Urinary bladder (tissue), 4 donors: ENCODE results near the gene RAB6A. TPM values are rescaled to one million over a fixed set of nuclear protein-coding genes. Genes with fewer than 3 reads are reported as not detected.

Experiments used
- DNase-seq: peaks from one replicate; pipeline ENCODE4 v3.0.0-alpha.2; 2015; ENCODE audit errors: extremely low spot score
- H3K27ac ChIP-seq: one replicate; pipeline ENCODE4 v1.5.1; 2013; ENCODE audit warnings: low read depth, mild to moderate bottlenecking, moderate library complexity
- H3K36me3 ChIP-seq: one replicate; pipeline ENCODE4 v1.6.1; 2013; ENCODE audit warnings: mild to moderate bottlenecking, moderate library complexity; ENCODE audit not compliant: insufficient read depth
- H3K4me1 ChIP-seq: one replicate; pipeline ENCODE4 v1.6.1; 2013; ENCODE audit warnings: mild to moderate bottlenecking, moderate library complexity; ENCODE audit not compliant: insufficient read depth
- H3K4me3 ChIP-seq: one replicate; pipeline ENCODE4 v1.5.1; 2013; ENCODE audit warnings: low read depth, low read length
- WGBS: extraction: QIAGEN DNeasy Blood & Tissue Kit; methylation state at CpG from one replicate; pipeline ENCODE4 v1.1.7; 2013; 5-methylcytosine and 5-hydroxymethylcytosine counted together
- polyA plus RNA-seq: library from polyadenylated mRNA; stranded (reverse); fragments of 200-250 nt; gene quantifications from one replicate; pipeline ENCODE4 v1.2.3, GENCODE V29; 2013
- total RNA-seq: library from RNA; depleted of rRNA; stranded (reverse); fragments of >200 nt; gene quantifications from one replicate; pipeline ENCODE4 v1.2.3, GENCODE V29; 2014
- donor health status: healthy with polysubstance abuse.
- donor health status: healthy.

The RAB6A gene
- total and polyA plus RNA-seq, 2 donors = 96.0 to 106 TPM

DNA sequence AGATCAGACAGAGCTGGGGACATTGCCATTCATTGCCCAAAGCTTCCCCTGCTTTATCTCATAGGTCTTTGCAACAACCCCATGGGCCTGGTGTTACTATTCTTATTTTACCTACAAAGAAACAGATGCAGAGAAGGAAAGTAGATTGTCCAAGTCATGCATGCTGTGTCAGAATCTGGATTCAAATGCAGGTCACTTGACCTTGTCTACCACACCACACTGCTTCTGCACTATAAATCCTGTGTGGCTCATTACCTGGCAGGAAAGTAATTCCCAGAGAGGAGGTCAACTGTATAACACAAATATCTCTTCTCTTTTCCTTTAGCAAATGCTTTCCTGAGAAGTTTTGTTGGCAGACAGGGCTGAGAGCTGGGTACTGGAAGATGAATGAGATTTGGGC is 96.0 kb downstream of the RAB6A start:
- no peaks in the 10 kb centered on the region for H3K36me3 ChIP-seq
- no peak for DNase-seq
- H3K4me1 ChIP-seq = no peaks in the 10 kb centered on the region
- no peak overlapping the region for H3K27ac ChIP-seq
- H3K4me3 ChIP-seq = no peak overlapping the region

DNA sequence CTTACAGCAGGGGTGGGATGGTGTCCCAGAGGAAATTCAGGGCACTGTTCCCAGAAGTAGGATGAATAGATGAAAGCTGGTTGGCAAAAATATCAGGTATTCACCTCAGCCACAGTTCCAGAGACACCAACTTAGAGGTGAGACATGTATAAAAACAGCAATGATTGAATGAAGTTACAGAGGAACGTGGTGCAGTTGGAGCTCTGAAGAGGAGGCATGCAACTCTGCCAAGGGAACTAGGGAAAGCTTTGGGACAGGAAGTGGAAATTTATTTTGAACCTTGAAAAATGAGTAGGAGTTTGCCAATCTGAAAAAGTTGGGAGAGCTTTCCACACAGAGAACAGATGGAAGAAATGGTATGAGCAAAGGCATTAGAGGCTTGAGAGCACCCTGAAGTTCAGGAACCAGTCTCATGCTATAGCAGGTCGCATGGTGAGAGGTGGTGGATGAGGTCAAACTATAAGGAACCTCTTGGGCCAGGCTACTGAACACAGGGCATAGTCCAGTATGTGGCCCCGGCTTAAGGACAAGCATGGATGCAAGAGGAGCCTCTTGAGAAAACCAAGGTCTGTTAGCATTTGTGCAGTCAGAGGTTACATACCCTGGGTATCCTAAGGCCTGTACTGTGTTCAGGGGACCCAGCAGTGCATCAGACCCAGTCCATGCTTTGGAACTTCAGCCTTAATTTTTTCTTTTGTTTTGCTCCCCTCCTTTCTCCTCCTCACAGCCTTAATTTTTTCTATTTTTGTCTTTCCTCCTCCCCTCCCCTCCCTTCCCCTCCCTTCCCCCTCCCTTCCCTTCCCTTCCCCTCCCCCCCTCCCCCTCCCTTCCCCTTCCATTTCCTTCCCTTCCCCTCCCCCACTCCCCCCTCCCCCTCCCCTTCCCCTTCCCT is 97.0 kb downstream of the RAB6A start:
- no peaks in the 10 kb centered on the region for H3K36me3 ChIP-seq
- DNase-seq = no peak
- 78% methylated on average over 3 of the region's 3 CpGs for WGBS
- no peak overlapping the region for H3K4me3 ChIP-seq
- H3K27ac ChIP-seq = no peak overlapping the region
- no peaks in the 10 kb centered on the region for H3K4me1 ChIP-seq

GRCh38 chr11:73662445-73663157 is 98.3 kb downstream of the RAB6A start:
- 92% methylated on average over 3 of the region's 3 CpGs for WGBS
- DNase-seq = no peak
- no peak overlapping the region for H3K4me3 ChIP-seq
- H3K4me1 ChIP-seq = no peaks in the 10 kb centered on the region
- no peak overlapping the region for H3K27ac ChIP-seq
- H3K36me3 ChIP-seq = no peaks in the 10 kb centered on the region

- Histone ChIP-seq H3K4me3 (no peak overlapping the region), H3K36me3 (no peaks in the 10 kb centered on the region), H3K27ac (no peak overlapping the region), H3K4me1 (no peaks in the 10 kb centered on the region)
- 4% methylated on average over 40 of the region's 40 CpGs for WGBS
- DNase-seq = peak; percentile 72
Observed at GRCh38 chr11:73661035-73661628, 99.7 kb downstream of the RAB6A start.

DNA sequence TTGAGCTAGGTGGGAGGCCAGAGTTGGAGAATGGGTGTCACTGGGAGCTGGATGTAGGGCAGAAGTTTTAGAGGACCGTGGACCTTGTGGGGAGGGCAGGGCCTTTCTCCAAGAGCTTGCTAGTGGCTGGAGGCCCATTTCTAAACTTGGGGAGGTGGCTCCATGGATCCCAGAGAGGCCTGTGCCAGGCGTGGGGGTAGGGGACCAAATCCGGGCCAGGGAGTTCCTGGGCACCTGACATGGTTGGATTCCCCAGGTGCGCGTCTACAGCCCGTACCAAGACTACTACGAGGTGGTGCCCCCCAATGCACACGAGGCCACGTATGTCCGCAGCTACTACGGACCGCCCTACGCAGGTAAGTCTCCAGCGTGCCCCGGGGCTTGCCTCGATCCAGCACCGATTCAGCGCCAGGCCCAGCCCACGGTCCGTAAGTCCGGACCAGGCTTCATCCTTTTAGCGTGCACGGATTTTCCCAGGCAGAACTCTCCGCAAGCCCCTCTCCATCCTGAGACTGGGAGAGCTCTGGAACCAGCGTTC is 100.3 kb downstream of the RAB6A start:
- H3K4me3 ChIP-seq = no peak overlapping the region
- H3K36me3 ChIP-seq = no peaks in the 10 kb centered on the region
- WGBS = 22% methylated on average over 25 of the region's 25 CpGs
- H3K4me1 ChIP-seq = no peaks in the 10 kb centered on the region
- no peak overlapping the region for H3K27ac ChIP-seq
- no peak for DNase-seq

DNA sequence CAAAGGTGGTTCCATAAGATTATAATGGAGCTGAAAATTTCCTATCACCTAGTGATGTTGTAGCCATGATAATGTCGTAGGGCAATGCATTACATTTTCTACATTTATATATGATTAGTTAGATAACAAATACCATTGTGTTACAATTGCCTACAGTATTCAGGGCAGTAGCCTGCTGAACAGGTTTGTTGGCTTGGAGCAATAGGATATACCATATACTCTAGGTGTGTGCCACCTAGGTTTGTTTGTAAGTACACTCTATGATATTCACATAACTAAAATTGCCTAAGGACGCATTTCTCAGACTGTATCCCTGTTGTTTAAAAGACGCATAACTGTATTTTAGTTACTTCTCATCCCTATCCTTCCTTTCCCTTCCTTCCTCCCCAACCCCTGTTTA is 100.9 kb downstream of the RAB6A start:
- 90% methylated on average over 3 of the region's 3 CpGs for WGBS
- no peak overlapping the region for H3K27ac ChIP-seq

DNA sequence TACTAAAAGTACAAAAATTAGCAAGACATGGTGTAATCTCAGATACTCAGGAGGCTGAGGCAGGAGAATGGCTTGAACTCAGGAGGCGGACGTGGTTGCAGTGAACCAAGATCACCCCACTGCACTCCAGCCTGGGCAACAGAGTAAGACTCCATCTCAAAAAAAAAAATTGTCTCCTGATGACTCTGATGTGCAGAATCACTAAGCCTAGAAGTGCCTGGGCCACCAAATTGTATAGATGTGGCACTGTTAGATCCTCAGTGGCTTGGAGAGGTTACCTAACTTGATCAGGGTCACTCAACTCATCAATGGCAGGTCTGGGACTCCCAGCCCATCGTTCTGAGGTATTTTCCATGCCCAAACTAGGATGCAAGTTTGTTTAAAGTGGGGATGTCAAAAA is 103.9 kb downstream of the RAB6A start:
- WGBS = 74% methylated on average over 3 of the region's 3 CpGs
- Histone ChIP-seq H3K4me3 (no peak overlapping the region), H3K36me3 (no peaks in the 10 kb centered on the region), H3K4me1 (no peaks in the 10 kb centered on the region), H3K27ac (no peak overlapping the region)
- DNase-seq = no peak

More for the DNA sequence above, 100.9 kb downstream of the RAB6A start:
- no peak for DNase-seq
- H3K4me3 ChIP-seq = no peak overlapping the region
- no peaks in the 10 kb centered on the region for H3K4me1 ChIP-seq
- no peaks in the 10 kb centered on the region for H3K36me3 ChIP-seq

- WGBS = 92% methylated on average over 8 of the region's 8 CpGs
- no peaks in the 10 kb centered on the region for H3K4me1 ChIP-seq
- H3K4me3 ChIP-seq = no peak overlapping the region
Observed at GRCh38 chr11:73655686-73656085, 105.2 kb downstream of the RAB6A start.

GRCh38 chr11:73654482-73655021 is 106.3 kb downstream of the RAB6A start:
- Histone ChIP-seq H3K36me3 (no peaks in the 10 kb centered on the region), H3K27ac (no peak overlapping the region), H3K4me1 (no peaks in the 10 kb centered on the region), H3K4me3 (no peak overlapping the region)
- no peak for DNase-seq
- WGBS = 89% methylated on average over 7 of the region's 7 CpGs

More at GRCh38 chr11:73655686-73656085, 105.2 kb downstream of the RAB6A start:
- no peak overlapping the region for H3K27ac ChIP-seq
- DNase-seq = no peak
- no peaks in the 10 kb centered on the region for H3K36me3 ChIP-seq

DNA sequence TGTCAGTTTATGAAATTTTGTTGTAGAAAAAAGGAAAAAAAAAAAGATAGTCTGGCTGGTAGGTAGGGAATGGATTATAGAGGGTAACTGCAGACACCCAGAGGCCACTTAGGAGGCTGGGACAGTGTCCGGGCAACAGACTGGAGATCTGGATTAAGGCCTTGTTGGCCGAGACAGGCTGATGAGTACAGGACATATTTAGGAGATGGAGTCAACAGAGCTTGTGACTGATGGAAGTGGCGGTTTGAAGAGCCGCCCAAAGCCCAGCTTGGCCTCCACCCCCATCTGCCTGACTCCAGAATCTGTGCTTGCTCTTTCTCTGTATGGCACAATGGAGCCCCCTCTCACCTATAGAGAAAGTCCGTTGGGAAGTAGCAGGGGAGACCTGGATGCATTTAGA is 106.9 kb downstream of the RAB6A start:
- WGBS = 94% methylated on average over 5 of the region's 5 CpGs
- Histone ChIP-seq H3K27ac (no peak overlapping the region), H3K4me1 (no peaks in the 10 kb centered on the region), H3K36me3 (no peaks in the 10 kb centered on the region), H3K4me3 (no peak overlapping the region)
- no peak for DNase-seq

GRCh38 chr11:73652856-73653559 is 107.9 kb downstream of the RAB6A start:
- Histone ChIP-seq H3K27ac (no peak overlapping the region), H3K4me3 (no peak overlapping the region), H3K4me1 (no peaks in the 10 kb centered on the region), H3K36me3 (no peaks in the 10 kb centered on the region)
- WGBS = 89% methylated on average over 6 of the region's 6 CpGs
- DNase-seq = no peak

DNA sequence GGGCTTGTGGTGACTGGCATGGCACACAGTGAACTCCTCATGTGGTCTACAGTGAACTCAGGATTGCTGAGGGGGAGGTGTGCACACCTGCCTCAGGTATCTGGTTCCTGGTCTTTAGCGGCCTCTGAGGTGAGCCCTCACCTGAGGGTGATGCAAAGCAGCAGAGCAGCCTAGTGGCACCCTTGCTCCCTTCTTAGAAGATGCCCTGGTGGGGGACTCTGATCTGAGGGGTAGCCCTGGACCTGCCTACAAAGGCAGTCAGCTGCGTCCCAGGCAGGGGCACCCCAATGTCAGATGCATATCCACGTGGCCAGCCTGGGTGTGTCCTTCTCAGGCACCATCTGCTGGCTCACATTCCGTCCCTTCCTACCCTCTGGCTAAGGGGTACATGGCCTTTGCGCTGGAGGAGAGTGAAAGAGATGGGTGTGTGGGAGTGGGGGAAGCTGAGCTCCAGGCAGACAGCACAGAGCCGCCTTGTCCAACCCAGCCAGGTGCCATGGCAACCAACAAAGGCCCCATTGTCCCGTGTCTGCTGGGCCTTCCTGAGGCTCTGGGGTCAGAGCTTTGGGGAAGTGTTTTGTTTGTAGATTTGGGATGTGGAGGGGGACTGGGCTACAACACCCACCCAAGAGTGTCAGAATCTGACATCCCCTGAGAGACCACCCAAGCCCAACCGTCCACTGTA is 108.7 kb downstream of the RAB6A start:
- H3K36me3 ChIP-seq = no peaks in the 10 kb centered on the region
- H3K27ac ChIP-seq = no peak overlapping the region
- 59% methylated on average over 8 of the region's 8 CpGs for WGBS
- H3K4me1 ChIP-seq = peaks cover 2% of the 10 kb centered on the region
- H3K4me3 ChIP-seq = no peak overlapping the region
- DNase-seq = no peak
